RPMI7951 (cell line): ENCODE measurements around the gene CHRNA10. TPM values are rescaled to one million over a fixed set of nuclear protein-coding genes. Genes with fewer than 3 reads are reported as not detected.

ENCODE experiments used
- DNase-seq: peaks from one replicate; pipeline ENCODE4 v3.0.0-alpha.2; 2012; ENCODE audit warnings: low read depth
- total RNA-seq: library from RNA; depleted of rRNA; stranded (reverse); fragments of >200 nt; shearing (Covaris generic); gene quantifications from 2 replicates; pipeline ENCODE4 v1.2.3, GENCODE V29; 2014; rRNA removed

CHRNA10 gene
- total RNA-seq: 0.20 and 0.36 TPM in 2 replicates

GRCh38 chr11:3671334-3672254 is at the start of gene CHRNA10:
Gene CHRNA10 (minus strand): TSS chr11:3671384. CDS start chr11:3671312, 72 bp downstream.
- no peak for DNase-seq

- DNase-seq: no peak
Measured at GRCh38 chr11:3712274-3712673, 41.1 kb upstream of the CHRNA10 start.

- DNase-seq: no peak
Measured at GRCh38 chr11:3710485-3711259, 39.5 kb upstream of the CHRNA10 start.

GRCh38 chr11:3709977-3710376 is 38.8 kb upstream of the CHRNA10 start:
- DNase-seq: no peak

- no peak for DNase-seq
Measured at GRCh38 chr11:3707176-3707575, 36.0 kb upstream of the CHRNA10 start.

- no peak for DNase-seq
Measured at GRCh38 chr11:3703383-3703782, 32.2 kb upstream of the CHRNA10 start.

- no peak for DNase-seq
Measured at GRCh38 chr11:3700910-3701309, 29.7 kb upstream of the CHRNA10 start.

GRCh38 chr11:3700410-3700809 is 29.2 kb upstream of the CHRNA10 start:
- no peak for DNase-seq

GRCh38 chr11:3686751-3687150 is 15.6 kb upstream of the CHRNA10 start:
- no peak for DNase-seq

GRCh38 chr11:3685923-3686322 is 14.7 kb upstream of the CHRNA10 start:
- no peak for DNase-seq

GRCh38 chr11:3684819-3685172 is 13.6 kb upstream of the CHRNA10 start:
- DNase-seq: no peak

- no peak for DNase-seq
Measured at GRCh38 chr11:3684129-3684818, 13.1 kb upstream of the CHRNA10 start.

- no peak for DNase-seq
Measured at GRCh38 chr11:3683039-3683438, 11.9 kb upstream of the CHRNA10 start.

GRCh38 chr11:3679077-3679476 is 7.9 kb upstream of the CHRNA10 start:
- DNase-seq: no peak

GRCh38 chr11:3675971-3676370 is 4.8 kb upstream of the CHRNA10 start:
- DNase-seq: no peak

GRCh38 chr11:3674189-3674588 is 3.0 kb upstream of the CHRNA10 start:
- peak; percentile 53 for DNase-seq

- no peak for DNase-seq
Measured at GRCh38 chr11:3669742-3670183, 1.4 kb downstream of the CHRNA10 start.

GRCh38 chr11:3669128-3669527 is 2.1 kb downstream of the CHRNA10 start:
- DNase-seq: no peak

- no peak for DNase-seq
Measured at GRCh38 chr11:3667149-3668035, 3.8 kb downstream of the CHRNA10 start.

- DNase-seq: no peak
Measured at GRCh38 chr11:3666023-3666530, 5.1 kb downstream of the CHRNA10 start.
